A673 (cell line): ENCODE results near the gene TEX12. TPM values are rescaled to one million over a fixed set of nuclear protein-coding genes. Genes with fewer than 3 reads are reported as not detected.

Experiments
- BruUV-seq: library from RNA; stranded (reverse); fragments of 400-500 nt; replicated peaks from 2 replicates; lab custom pipeline; 2021; lab: Mats Ljungman, UMichigan
- CTCF ChIA-PET: fragments of 300-600 bp; sonication (Branson Sonifier 250); formaldehyde crosslinking; loops from one replicate; lab custom pipeline; 2022; ENCODE audit warnings: antibody characterized with exemption; lab: Charles Lee
- POLR2A ChIA-PET: fragments of 300-600 bp; sonication (Branson Sonifier 250); formaldehyde crosslinking; loops from one replicate; lab custom pipeline; 2022; ENCODE audit warnings: antibody characterized with exemption; ENCODE audit not compliant: low non-redundant PET; lab: Charles Lee
- DNase-seq: peaks from one replicate; pipeline ENCODE4 v3.0.0-alpha.2; 2015; ENCODE audit warnings: low spot score
- H3K27ac ChIP-seq: fragments of 200-600 bp; sonication (generic); 2 replicates; pipeline ENCODE4 v1.5.1; 2016; ENCODE audit warnings: mixed run types, low read depth, mild to moderate bottlenecking, mixed read lengths, antibody characterized with exemption, low read length; ENCODE audit not compliant: poor library complexity, severe bottlenecking
- H3K27me3 ChIP-seq: fragments of 200-600 bp; sonication (generic); replicated peaks from 2 replicates; pipeline ENCODE4 v1.6.1; 2017; ENCODE audit warnings: mixed run types, low read depth, mild to moderate bottlenecking, mixed read lengths, antibody characterized with exemption, low read length; ENCODE audit not compliant: insufficient read depth, poor library complexity
- H3K36me3 ChIP-seq: fragments of 200-600 bp; sonication (generic); 2 replicates; pipeline ENCODE4 v1.6.1; 2016; ENCODE audit warnings: mixed run types, mild to moderate bottlenecking, mixed read lengths, antibody characterized with exemption, low read length; ENCODE audit not compliant: insufficient read depth, poor library complexity, severe bottlenecking
- H3K4me1 ChIP-seq: fragments of 200-600 bp; sonication (generic); 2 replicates; pipeline ENCODE4 v1.6.1; 2017; ENCODE audit warnings: mixed run types, mild to moderate bottlenecking, mixed read lengths, antibody characterized with exemption, low read length; ENCODE audit not compliant: insufficient read depth, poor library complexity, severe bottlenecking
- H3K4me3 ChIP-seq: fragments of 200-600 bp; sonication (generic); 2 replicates; pipeline ENCODE4 v1.5.1; 2016; ENCODE audit warnings: low read depth, mixed run types, mild to moderate bottlenecking, mixed read lengths, low read length; ENCODE audit not compliant: poor library complexity, severe bottlenecking
- H3K9me3 ChIP-seq: fragments of 200-600 bp; sonication (generic); 2 replicates; pipeline ENCODE4 v1.6.1; 2016; ENCODE audit warnings: mixed run types, low read depth, mild to moderate bottlenecking, mixed read lengths, antibody characterized with exemption, low read length; ENCODE audit not compliant: poor library complexity, severe bottlenecking
- EZH2 ChIP-seq: fragments of 200-600 bp; sonication (generic); IDR thresholded peaks from 2 replicates; pipeline ENCODE4 v1.6.1; 2017; ENCODE audit warnings: borderline replicate concordance, low read depth, mild to moderate bottlenecking, mixed read lengths, antibody characterized with exemption, low read length; ENCODE audit not compliant: poor library complexity, severe bottlenecking
- intact Hi-C: fragments of 100-400 bp; cut with micrococcal nuclease; formaldehyde crosslinking; loops from one replicate; pipeline ENCODE4 v1.10.0; 2022; ENCODE audit not compliant: unreplicated experiment
- total RNA-seq: library from RNA; stranded (reverse); gene quantifications from 2 replicates; pipeline ENCODE4 v1.2.3, GENCODE V29; 2021
- TF ChIP-seq, protein P1 (sequence below): fragments of 300-800, 200-600 bp; sonication (generic); conservative IDR thresholded peaks from 2 replicates; pipeline ENCODE4 v1.5.1; 2017; ENCODE audit warnings: low read depth, mild to moderate bottlenecking, antibody characterized with exemption, low read length, moderate library complexity, mixed read lengths

The TEX12 gene
- total RNA-seq, 1 experiment from 2014 or later, result 0.41 TPM

DNA sequence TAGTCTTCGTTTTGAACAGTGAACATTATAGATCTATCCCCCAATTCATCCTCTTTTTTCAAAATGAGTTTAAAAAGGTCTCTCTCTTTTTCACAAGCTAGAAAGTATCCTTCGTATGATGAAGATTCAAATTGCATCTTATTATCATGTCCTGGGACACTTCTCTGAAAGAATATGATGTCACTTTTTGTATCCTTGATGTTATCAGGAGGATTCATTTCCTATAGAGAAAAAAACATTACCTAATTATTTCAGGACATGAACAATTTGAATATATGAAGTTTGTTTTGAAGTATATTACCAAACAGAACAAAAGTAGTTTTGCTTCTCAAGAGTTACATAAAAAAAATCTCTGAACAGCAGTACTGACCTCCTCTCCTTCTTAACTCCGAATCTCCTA is 23.6 kb upstream of the TEX12 start:
- POLR2A ChIA-PET, result interaction anchor here (0.6 kb wide), 1 partner anchor 29 kb away, joined by 3 read pairs; no protein-coding TSS in a partner anchor
- no peaks in the 10 kb centered on the region for H3K27me3 ChIP-seq

DNA sequence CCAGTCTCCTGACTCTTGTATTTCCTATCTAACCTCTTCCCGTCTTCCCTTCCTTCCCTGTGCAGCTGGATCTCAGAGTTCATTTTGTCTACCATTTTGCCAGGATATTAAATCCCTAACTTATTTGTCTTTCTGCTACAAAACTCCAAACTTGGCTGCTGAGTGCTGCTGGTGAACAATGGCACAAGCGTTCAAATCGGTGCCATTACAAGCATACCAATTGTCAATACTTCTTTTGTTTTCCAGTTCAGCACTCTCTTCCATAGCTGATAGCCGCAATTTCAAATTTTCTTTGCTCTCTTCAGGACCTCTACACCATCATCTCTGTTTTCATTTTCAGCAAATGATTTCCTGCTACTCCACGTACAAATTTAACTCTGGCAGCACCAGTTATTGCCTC is 16.7 kb upstream of the TEX12 start:
- no TSS peak for BruUV-seq
- no peak for DNase-seq
- Histone ChIP-seq H3K9me3 (no peaks in the 10 kb centered on the region), H3K27ac (no peak overlapping the region), H3K4me1 (peaks cover 6% of the 10 kb centered on the region), H3K36me3 (no peaks in the 10 kb centered on the region), H3K4me3 (no peak overlapping the region), H3K27me3 (no peaks in the 10 kb centered on the region)
- intact Hi-C loops, result no loop called here
- POLR2A ChIA-PET, result no interaction called here
- CTCF ChIA-PET, result interaction anchor here (0.5 kb wide), 1 partner anchor 37 kb away, joined by 4 read pairs; no protein-coding TSS in a partner anchor
- TF ChIP-seq, protein P1, sequence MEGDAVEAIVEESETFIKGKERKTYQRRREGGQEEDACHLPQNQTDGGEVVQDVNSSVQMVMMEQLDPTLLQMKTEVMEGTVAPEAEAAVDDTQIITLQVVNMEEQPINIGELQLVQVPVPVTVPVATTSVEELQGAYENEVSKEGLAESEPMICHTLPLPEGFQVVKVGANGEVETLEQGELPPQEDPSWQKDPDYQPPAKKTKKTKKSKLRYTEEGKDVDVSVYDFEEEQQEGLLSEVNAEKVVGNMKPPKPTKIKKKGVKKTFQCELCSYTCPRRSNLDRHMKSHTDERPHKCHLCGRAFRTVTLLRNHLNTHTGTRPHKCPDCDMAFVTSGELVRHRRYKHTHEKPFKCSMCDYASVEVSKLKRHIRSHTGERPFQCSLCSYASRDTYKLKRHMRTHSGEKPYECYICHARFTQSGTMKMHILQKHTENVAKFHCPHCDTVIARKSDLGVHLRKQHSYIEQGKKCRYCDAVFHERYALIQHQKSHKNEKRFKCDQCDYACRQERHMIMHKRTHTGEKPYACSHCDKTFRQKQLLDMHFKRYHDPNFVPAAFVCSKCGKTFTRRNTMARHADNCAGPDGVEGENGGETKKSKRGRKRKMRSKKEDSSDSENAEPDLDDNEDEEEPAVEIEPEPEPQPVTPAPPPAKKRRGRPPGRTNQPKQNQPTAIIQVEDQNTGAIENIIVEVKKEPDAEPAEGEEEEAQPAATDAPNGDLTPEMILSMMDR, result no peak

More for the DNA sequence above, 23.6 kb upstream of the TEX12 start:
- TF ChIP-seq, protein P1, result no peak
- no peak for TF ChIP-seq EZH2
- Histone ChIP-seq H3K36me3 (no peaks in the 10 kb centered on the region), H3K27ac (no peak overlapping the region), H3K4me1 (no peaks in the 10 kb centered on the region), H3K9me3 (peaks cover 9% of the 10 kb centered on the region), H3K4me3 (no peak overlapping the region)
- intact Hi-C loops, result no loop called here
- DNase-seq, result no peak
- no TSS peak for BruUV-seq
- CTCF ChIA-PET, result no interaction called here

DNA sequence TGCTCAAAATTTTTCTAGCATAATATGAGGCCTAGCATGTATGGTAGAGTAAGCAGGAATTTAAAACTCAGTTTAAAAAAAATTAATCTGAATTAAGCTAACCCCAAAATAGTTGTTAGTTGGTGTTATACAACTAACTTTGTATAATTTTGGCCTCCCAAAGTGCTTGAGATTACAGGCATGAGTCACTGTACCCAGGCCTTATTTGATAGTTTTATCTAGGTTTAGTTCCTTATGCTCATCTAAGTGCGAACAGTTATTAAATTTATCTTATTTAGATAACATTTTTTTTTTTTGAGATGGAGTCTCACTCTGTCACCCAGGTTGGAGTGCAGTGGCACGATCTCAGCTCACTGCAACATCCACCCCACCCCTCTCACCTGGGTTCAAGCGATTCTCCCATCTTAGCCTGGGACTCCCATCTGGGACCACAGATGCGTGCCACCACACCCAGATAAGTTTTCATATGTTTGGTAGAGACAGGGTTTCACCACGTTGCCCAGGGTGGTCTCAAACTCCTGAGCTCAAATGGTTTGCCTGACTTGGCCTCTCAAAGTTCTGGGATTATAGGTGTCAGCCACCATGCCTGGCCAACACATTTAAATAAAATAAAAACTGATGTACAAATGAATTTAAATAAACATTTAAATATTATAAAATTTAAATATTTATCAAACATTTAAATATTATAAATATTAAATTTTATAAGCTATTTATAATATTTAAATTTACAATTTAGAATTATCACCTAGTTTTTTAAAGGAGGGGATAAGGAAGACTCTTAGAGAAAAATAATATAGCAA is 10.8 kb upstream of the TEX12 start:
- intact Hi-C loops, result no loop called here
- POLR2A ChIA-PET, result no interaction called here

More for the DNA sequence above, 10.8 kb upstream of the TEX12 start:
- CTCF ChIA-PET, result no interaction called here
- H3K27ac ChIP-seq, result no peak overlapping the region
- no peaks in the 10 kb centered on the region for H3K27me3 ChIP-seq
- TF ChIP-seq, protein P1, result no peak
- no peak for TF ChIP-seq EZH2
- H3K9me3 ChIP-seq, result no peaks in the 10 kb centered on the region
- no peaks in the 10 kb centered on the region for H3K36me3 ChIP-seq
- no peak for DNase-seq
- no TSS peak for BruUV-seq
- peaks cover 7% of the 10 kb centered on the region for H3K4me1 ChIP-seq
- no peak overlapping the region for H3K4me3 ChIP-seq
